ENCODE measurements around the gene C1QL1.

The C1QL1 gene

DNA sequence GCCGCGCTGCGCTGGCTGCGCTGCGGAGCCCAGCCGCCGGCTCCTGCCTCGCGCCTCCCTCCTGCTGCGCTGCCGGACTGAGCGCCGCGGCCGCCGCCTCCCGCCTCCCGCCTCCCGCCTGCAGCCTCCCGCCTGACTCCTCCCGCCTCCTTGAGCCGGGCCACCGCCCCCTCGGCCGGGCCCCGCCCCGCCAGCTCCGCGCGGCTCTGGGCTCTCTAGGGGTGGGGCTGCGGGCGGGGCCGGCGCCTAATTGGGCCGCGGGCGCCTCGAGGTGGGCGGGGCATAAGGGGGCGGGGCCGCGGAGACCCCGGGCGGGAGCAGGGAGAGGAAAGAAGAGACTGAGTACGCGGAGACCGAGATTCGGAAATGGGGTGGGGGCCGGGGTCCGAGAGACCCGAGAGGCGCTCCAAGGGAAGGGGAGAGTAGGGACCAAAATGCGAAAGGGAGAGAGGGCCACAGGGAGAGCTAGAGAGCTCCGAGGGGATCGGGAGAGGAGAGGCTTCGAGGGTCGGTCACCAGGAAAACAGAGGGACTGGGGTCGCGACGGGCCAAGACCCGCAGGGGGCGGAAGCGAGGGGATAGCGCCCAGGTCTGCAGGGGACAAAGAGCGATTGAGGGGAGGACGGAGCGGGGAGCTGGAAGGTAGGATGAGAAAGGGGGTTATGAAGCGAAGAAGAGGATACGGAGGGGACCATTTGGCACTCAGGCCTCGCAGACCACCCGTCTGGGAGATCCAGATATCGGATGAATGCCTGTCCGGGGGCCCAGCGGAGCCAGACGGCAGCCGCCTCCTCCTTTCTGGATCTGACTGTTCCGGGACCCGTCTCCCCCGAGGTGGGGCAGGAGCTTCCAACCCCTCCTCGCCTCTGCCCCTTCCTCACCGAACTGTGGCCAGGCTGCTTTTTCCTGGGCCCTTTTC is at the start of gene C1QL1:
C1QL1 (minus strand) TSS at position 79 of the 919 bp plus-strand sequence. CDS start 255 bp downstream, outside the sequence.
- Histone ChIP-seq H3K27ac (ENCODE audit: low read depth, low read length) (peak within 1 kb of the TSS; percentile 35), H3K4me3 (ENCODE audit: low read depth in 1 of 2, low read length in 2 of 2) (peak within 1 kb of the TSS; percentile 38 to 82), H3K36me3 (ENCODE audit: insufficient read depth, low read length) (no peaks in the 10 kb centered on the region), H3K4me1 (ENCODE audit: insufficient read depth, low read length) (peaks cover 28% of the 10 kb centered on the region), H3K9ac (ENCODE audit: low read length) (peak within 1 kb of the TSS; percentile 27), H3K9me3 (ENCODE audit: low read length) (no peaks in the 10 kb centered on the region), H3K27me3 (ENCODE audit: control insufficient read depth in 1 of 2, insufficient read depth in 2 of 2, low read length in 2 of 2) (peaks cover 21 to 29% of the 10 kb centered on the region in 2 donors)

DNA sequence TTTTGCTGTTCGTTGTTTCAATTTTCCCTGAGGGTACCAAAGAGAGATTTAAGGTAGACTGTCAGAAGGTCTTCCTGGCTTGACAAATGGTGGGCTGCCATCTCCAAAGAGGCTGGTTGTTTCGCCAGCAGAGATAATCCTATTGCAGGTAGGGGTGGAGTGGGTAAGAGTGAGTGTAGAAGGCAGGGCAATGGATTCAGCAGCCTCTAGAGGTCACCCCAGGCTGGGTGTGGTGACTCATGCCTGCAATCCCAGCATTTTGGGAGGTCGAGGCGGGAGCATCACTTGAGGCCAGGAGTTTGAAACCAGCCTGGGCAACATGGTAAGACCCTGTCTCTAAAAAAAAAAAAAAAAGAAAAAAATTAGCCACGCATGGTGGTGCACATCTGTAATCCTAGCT is 48.7 kb upstream of the C1QL1 start:
- Histone ChIP-seq H3K4me3 (ENCODE audit: low read depth in 1 of 2, low read length in 2 of 2) (no peak overlapping the region), H3K27ac (ENCODE audit: low read depth, low read length) (no peak overlapping the region), H3K9me3 (ENCODE audit: low read length) (no peaks in the 10 kb centered on the region), H3K9ac (ENCODE audit: low read length) (no peak overlapping the region), H3K36me3 (ENCODE audit: insufficient read depth, low read length) (no peaks in the 10 kb centered on the region), H3K4me1 (ENCODE audit: insufficient read depth, low read length) (peaks cover 41% of the 10 kb centered on the region), H3K27me3 (ENCODE audit: control insufficient read depth in 1 of 2, insufficient read depth in 2 of 2, low read length in 2 of 2) (no peaks in the 10 kb centered on the region)

DNA sequence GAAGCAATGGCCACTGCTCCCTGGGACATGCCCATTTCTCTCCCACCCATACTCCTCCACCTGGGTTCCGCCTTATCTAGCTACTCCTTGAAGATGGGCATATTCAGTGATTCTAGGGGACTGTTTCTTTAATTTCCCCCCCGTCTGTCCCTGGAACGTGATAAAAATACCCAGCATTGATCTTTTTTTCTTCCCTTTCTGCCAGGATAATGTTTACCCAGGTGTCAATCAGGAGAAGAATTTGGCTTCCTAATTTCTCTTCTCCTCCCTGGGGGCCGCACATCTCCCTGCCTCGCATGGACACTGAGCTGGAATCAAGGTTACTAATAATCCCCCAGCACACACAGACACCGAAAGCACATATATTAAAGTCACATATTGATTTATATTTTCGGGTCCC is 48.1 kb upstream of the C1QL1 start:
- Histone ChIP-seq H3K9ac (ENCODE audit: low read length) (no peak overlapping the region), H3K27ac (ENCODE audit: low read depth, low read length) (no peak overlapping the region), H3K4me3 (ENCODE audit: low read depth in 1 of 2, low read length in 2 of 2) (no peak overlapping the region), H3K36me3 (ENCODE audit: insufficient read depth, low read length) (no peaks in the 10 kb centered on the region), H3K9me3 (ENCODE audit: low read length) (no peaks in the 10 kb centered on the region), H3K4me1 (ENCODE audit: insufficient read depth, low read length) (peaks cover 35% of the 10 kb centered on the region), H3K27me3 (ENCODE audit: control insufficient read depth in 1 of 2, insufficient read depth in 2 of 2, low read length in 2 of 2) (no peaks in the 10 kb centered on the region)

DNA sequence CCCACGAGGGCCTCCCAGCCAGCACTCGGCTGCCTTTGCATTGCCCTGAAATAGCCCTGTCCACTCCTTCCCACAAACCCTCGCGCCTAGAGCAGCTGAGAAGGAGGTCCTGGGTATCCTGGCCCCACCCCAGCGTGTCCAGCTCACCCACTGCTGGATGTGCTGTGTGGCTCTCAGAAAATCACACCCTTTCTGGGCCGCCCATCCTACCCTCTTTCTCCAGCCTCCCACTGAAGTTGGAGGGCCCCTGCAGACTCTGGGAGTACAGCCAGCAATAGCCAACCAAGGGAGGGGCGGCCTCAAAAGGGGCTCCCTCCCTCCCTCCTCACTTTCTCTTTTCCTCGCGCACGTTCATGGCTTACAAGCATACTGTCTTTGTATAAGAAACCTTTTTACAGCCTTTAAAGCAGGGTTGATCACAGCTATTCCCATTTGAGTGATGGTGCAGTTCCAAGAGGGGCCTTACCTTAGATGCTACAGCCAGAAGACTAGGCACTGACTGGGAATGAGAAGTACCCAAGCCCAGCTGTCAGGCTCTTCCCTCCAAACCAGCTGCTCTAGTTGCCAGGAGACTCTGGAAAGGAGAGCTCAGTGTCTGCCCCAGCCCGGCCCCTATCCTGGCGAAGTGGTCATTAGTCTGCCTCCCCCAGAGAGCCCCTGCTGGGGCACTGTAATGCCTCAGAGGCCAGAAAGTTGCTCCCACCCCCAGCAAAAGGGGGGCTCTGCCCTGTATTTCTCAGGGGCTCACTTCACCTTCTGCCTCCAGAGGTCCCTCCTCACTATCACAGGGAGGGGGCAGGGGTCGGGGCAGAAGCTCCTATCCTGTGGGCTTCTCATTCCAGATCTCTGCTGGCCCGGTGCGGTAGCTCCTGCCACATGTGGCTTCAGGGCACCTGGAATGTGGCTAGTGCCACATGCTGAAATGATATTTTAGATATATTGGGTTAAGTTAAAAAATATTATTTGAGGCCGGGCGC is 45.2 kb upstream of the C1QL1 start:
- no peaks in the 10 kb centered on the region for H3K27me3 ChIP-seq (ENCODE audit: control insufficient read depth in 1 of 2, insufficient read depth in 2 of 2, low read length in 2 of 2)
- H3K9me3 ChIP-seq (ENCODE audit: low read length): no peaks in the 10 kb centered on the region
- no peaks in the 10 kb centered on the region for H3K36me3 ChIP-seq (ENCODE audit: insufficient read depth, low read length)
- H3K4me3 ChIP-seq (ENCODE audit: low read depth in 1 of 2, low read length in 2 of 2): no peak overlapping the region
- peak overlapping the region; percentile 5 for H3K27ac ChIP-seq (ENCODE audit: low read depth, low read length)
- peaks cover 13% of the 10 kb centered on the region for H3K4me1 ChIP-seq (ENCODE audit: insufficient read depth, low read length)
- no peak overlapping the region for H3K9ac ChIP-seq (ENCODE audit: low read length)

DNA sequence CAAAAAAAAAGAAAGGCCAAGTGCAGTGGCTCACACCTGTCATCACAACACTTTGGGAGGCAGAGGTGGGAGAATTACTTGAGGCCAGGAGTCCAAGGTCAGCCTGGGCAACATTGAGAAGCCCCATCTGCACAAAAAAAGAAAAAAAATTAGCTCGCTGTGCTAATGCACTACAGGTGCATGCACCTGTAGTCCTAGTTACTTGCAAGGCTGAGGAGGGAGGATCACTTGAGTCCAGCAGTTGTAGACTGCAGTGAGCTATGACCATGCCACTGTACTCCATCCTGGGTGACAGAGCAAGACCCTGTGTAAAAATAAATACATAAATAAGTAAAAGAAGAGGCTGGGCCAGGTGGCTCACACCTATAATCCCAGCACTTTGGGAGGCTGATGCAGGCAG is 43.7 kb upstream of the C1QL1 start:
- Histone ChIP-seq H3K4me3 (ENCODE audit: low read depth in 1 of 2, low read length in 2 of 2) (no peak overlapping the region), H3K36me3 (ENCODE audit: insufficient read depth, low read length) (no peaks in the 10 kb centered on the region), H3K9ac (ENCODE audit: low read length) (no peak overlapping the region), H3K27ac (ENCODE audit: low read depth, low read length) (no peak overlapping the region), H3K9me3 (ENCODE audit: low read length) (no peaks in the 10 kb centered on the region), H3K4me1 (ENCODE audit: insufficient read depth, low read length) (peaks cover 11% of the 10 kb centered on the region), H3K27me3 (ENCODE audit: control insufficient read depth in 1 of 2, insufficient read depth in 2 of 2, low read length in 2 of 2) (no peaks in the 10 kb centered on the region)

DNA sequence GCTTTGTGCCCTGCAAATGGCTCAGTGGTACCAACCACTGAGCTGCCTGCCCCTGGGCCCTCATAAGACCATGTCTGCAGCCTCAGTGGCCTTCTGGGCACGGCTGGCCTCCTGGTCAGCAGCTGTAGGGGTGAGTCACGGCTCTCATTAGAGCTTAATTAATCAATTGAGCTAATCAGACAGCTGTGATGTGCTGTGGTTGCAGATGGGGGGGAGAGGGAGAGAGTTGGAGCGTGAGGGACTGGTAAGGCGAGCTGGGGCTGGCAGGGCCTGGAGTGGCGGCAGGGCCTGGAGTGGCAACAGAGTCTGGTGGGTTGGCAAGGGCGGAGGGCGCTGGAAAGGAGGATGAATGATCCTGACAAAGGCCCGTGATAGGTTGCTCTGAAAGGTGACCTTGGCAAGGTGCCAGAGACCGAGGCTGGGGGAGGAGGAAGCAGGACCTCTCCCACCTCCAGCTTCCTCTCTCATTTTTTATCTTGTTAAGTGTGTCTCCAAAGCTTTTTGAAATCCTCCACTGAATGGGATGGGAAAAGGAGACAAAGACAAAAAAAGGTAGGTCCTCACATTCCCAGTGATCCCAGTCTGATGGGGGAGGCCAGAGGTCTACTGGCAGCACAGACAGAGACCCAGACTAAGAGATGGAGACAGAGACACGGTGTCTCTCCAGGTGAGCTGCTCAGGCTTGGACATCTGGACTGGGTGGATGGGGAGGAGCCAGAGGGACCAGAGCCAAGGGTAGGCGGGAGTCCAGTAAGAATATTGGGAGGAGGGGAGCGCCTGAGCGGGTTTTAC is 41.8 kb upstream of the C1QL1 start:
- no peak overlapping the region for H3K9ac ChIP-seq (ENCODE audit: low read length)
- H3K27me3 ChIP-seq (ENCODE audit: control insufficient read depth in 1 of 2, insufficient read depth in 2 of 2, low read length in 2 of 2): no peaks in the 10 kb centered on the region
- H3K4me3 ChIP-seq (ENCODE audit: low read depth in 1 of 2, low read length in 2 of 2): no peak overlapping the region
- no peaks in the 10 kb centered on the region for H3K36me3 ChIP-seq (ENCODE audit: insufficient read depth, low read length)
- peaks cover 11% of the 10 kb centered on the region for H3K4me1 ChIP-seq (ENCODE audit: insufficient read depth, low read length)
- no peaks in the 10 kb centered on the region for H3K9me3 ChIP-seq (ENCODE audit: low read length)
- no peak overlapping the region for H3K27ac ChIP-seq (ENCODE audit: low read depth, low read length)

DNA sequence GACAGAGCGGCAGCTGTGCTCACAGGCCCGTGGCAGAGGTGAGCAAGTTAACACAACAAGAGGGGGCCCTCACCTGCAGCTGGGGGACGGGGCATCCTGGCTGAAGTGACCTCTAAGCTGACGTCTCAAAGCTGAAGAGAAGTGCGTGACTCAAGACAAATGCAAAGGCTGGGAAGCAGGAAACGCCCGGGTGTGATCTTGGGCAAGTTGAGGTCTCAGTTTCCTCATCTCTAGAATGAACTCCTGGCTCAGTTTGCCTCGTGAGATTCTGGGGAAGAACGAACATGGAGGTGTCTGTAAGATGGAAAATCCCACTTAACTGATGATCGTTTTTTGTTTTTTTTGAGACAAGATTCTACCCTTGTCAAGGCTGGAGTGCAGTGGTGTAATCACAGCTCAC is 40.1 kb upstream of the C1QL1 start:
- no peak overlapping the region for H3K4me3 ChIP-seq (ENCODE audit: low read depth in 1 of 2, low read length in 2 of 2)
- no peak overlapping the region for H3K9ac ChIP-seq (ENCODE audit: low read length)
- peaks cover 7% of the 10 kb centered on the region for H3K4me1 ChIP-seq (ENCODE audit: insufficient read depth, low read length)
- no peaks in the 10 kb centered on the region for H3K9me3 ChIP-seq (ENCODE audit: low read length)
- no peak overlapping the region for H3K27ac ChIP-seq (ENCODE audit: low read depth, low read length)
- H3K36me3 ChIP-seq (ENCODE audit: insufficient read depth, low read length): no peaks in the 10 kb centered on the region
- H3K27me3 ChIP-seq (ENCODE audit: control insufficient read depth in 1 of 2, insufficient read depth in 2 of 2, low read length in 2 of 2): no peaks in the 10 kb centered on the region

DNA sequence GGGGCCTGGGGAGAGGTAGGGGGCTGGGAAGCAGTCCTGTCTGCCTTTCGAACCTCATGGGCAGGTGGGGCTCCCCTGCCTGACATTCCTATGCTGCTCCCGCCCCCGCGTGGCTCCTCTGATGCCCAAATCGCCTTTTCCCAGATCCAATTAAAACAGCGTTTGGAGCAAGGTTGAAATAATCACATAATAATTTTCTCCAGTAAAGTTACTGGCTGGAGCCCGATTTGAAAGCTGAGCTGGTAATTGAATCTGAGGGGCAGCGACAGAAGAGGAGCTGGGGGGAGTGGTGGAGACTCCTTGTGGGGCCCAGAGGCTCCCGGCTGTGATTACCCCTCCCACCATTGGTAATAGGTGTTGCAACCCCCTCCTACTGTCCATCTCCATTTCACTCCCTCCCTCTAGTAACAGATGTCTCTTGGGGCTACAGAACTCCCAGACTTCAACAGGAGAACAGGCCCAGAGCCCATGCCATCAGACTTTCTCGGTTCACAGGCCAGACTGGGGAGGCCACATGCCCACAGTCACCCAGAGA is 38.9 kb upstream of the C1QL1 start:
- no peaks in the 10 kb centered on the region for H3K4me1 ChIP-seq (ENCODE audit: insufficient read depth, low read length)
- H3K9me3 ChIP-seq (ENCODE audit: low read length): no peaks in the 10 kb centered on the region
- H3K4me3 ChIP-seq (ENCODE audit: low read depth in 1 of 2, low read length in 2 of 2): no peak overlapping the region
- no peaks in the 10 kb centered on the region for H3K36me3 ChIP-seq (ENCODE audit: insufficient read depth, low read length)
- H3K9ac ChIP-seq (ENCODE audit: low read length): no peak overlapping the region
- H3K27me3 ChIP-seq (ENCODE audit: control insufficient read depth in 1 of 2, insufficient read depth in 2 of 2, low read length in 2 of 2): no peaks in the 10 kb centered on the region
- H3K27ac ChIP-seq (ENCODE audit: low read depth, low read length): no peak overlapping the region

DNA sequence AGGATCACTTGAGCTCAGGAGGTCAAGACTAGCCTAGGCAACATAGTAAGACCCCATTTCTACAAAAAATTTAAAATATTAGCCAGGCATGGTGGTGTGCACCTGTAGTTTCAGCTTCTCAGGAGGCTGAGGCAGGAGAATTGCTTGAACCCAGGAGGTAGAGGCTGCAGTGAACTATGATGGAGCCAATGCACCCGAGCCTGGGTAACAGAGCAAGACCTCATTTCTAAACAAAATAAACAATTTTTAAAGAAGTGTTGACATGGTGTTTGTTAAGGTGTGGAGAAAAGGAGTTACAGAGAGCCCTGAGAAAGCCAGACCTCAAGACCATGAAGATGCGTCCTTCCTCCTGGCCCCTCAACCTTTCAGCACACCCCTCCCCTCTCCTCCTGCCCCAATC is 37.6 kb upstream of the C1QL1 start:
- H3K36me3 ChIP-seq (ENCODE audit: insufficient read depth, low read length): no peaks in the 10 kb centered on the region
- H3K4me1 ChIP-seq (ENCODE audit: insufficient read depth, low read length): no peaks in the 10 kb centered on the region
- H3K9ac ChIP-seq (ENCODE audit: low read length): no peak overlapping the region
- no peak overlapping the region for H3K4me3 ChIP-seq (ENCODE audit: low read depth in 1 of 2, low read length in 2 of 2)
- no peak overlapping the region for H3K27ac ChIP-seq (ENCODE audit: low read depth, low read length)
- H3K9me3 ChIP-seq (ENCODE audit: low read length): no peaks in the 10 kb centered on the region
- H3K27me3 ChIP-seq (ENCODE audit: control insufficient read depth in 1 of 2, insufficient read depth in 2 of 2, low read length in 2 of 2): no peaks in the 10 kb centered on the region

DNA sequence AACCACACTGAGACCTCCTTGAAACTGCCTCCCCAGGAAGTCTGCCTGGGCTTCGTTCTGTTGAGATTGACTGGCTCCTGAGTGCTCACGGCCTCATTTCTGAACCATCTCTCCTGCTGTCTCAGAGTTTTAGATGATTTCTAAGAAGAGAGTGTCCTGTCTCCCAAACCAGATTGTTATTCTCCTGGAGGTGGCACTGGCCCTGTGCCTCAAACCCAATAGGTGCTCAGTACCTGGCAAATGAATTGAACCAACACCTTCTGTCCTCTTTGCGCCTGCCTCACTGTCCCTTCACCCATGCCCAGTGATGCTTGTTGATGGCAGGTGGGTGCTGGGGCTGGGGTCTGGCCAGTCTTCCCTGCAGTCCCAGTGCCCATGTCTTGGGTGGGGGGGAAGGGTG is 36.3 kb upstream of the C1QL1 start:
- Histone ChIP-seq H3K27me3 (ENCODE audit: control insufficient read depth in 1 of 2, insufficient read depth in 2 of 2, low read length in 2 of 2) (no peaks in the 10 kb centered on the region), H3K4me1 (ENCODE audit: insufficient read depth, low read length) (no peaks in the 10 kb centered on the region), H3K9me3 (ENCODE audit: low read length) (no peaks in the 10 kb centered on the region), H3K27ac (ENCODE audit: low read depth, low read length) (no peak overlapping the region), H3K4me3 (ENCODE audit: low read depth in 1 of 2, low read length in 2 of 2) (no peak overlapping the region), H3K36me3 (ENCODE audit: insufficient read depth, low read length) (no peaks in the 10 kb centered on the region), H3K9ac (ENCODE audit: low read length) (no peak overlapping the region)
